Left ventricle myocardium inferior (tissue), 1 donor: Measurements from ENCODE around the gene MEGF9. TPM values are rescaled to one million over a fixed set of nuclear protein-coding genes. Genes with fewer than 3 reads are reported as not detected.

Source experiments
- DNase-seq: peaks from one replicate; pipeline ENCODE4 v3.0.0-alpha.2; 2020
- H3K27ac ChIP-seq: fragments of 200-600 bp; replicated peaks from 2 replicates; pipeline ENCODE4 v1.8.0; 2021
- H3K27me3 ChIP-seq: fragments of 200-600 bp; 2 replicates; pipeline ENCODE4 v1.8.0; 2021; ENCODE audit warnings: low read depth
- H3K36me3 ChIP-seq: fragments of 200-600 bp; 2 replicates; pipeline ENCODE4 v1.8.0; 2021
- H3K4me1 ChIP-seq: fragments of 200-600 bp; 2 replicates; pipeline ENCODE4 v1.8.0; 2021
- H3K4me3 ChIP-seq: fragments of 200-600 bp; 2 replicates; pipeline ENCODE4 v1.8.0; 2021; ENCODE audit warnings: mild to moderate bottlenecking, moderate library complexity
- H3K9me3 ChIP-seq: fragments of 200-600 bp; replicated peaks from 2 replicates; pipeline ENCODE4 v1.8.0; 2021
- CTCF ChIP-seq: fragments of 200-600 bp; IDR thresholded peaks from 2 replicates; pipeline ENCODE4 v1.8.0; 2021; ENCODE audit warnings: antibody characterized with exemption, mild to moderate bottlenecking, borderline replicate concordance
- intact Hi-C: fragments of 100-400 bp; cut with micrococcal nuclease; formaldehyde crosslinking; loops from one replicate; pipeline ENCODE4 v1.11.0; 2022
- total RNA-seq: library from RNA; stranded (reverse); fragmentation: NEBNext Ultra II Directional; extraction: Animal tissue kit (Norgen Biotek cat#: 25700); gene quantifications from one replicate; pipeline ENCODE4 v1.2.1, GENCODE V29; 2021
- donor health status: DM: no; HTN: yes; CAD: no; lungs with severe emphysema.

MEGF9 gene
- total RNA-seq, 1 donor from 2014 or later, result 5.1 TPM

- no peak for TF ChIP-seq CTCF
- H3K9me3 ChIP-seq, result no peaks in the 10 kb centered on the region
- H3K4me1 ChIP-seq, result peaks cover 46% of the 10 kb centered on the region
- DNase-seq, result peak; percentile 67
- peak overlapping the region; percentile 89 for H3K27ac ChIP-seq
- peak overlapping the region; percentile 13 for H3K4me3 ChIP-seq
- H3K36me3 ChIP-seq, result peaks cover 50% of the 10 kb centered on the region
- intact Hi-C loops, result no loop called here
- no peaks in the 10 kb centered on the region for H3K27me3 ChIP-seq
These were observed 142.6 kb downstream of the MEGF9 start for GRCh38 chr9:120571443-120572257.

DNA sequence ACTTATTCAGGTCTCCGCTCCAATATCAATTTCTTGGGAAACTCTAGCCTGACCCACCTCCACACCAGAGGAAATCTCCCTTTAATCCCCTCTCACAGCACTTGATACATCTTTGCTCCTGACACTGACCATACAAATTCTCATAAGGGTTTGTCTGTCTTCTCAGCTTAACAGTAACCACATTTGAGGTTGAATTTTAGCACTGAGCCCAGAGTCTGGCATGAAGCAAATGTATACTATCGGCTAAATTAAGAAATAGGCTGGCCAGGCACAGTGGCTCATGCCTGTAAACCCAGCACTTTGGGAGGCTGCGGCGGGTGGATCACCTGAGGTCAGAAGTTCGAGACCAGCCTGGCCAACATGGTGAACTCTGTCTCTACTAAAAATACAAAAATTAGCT lies 144.0 kb downstream of the MEGF9 start:
- intact Hi-C loops, result no loop called here

GRCh38 chr9:120569556-120569955 lies 144.7 kb downstream of the MEGF9 start:
- no peak for DNase-seq
- Histone ChIP-seq H3K27me3 (no peaks in the 10 kb centered on the region), H3K27ac (no peak overlapping the region), H3K36me3 (peaks cover 68% of the 10 kb centered on the region), H3K9me3 (no peaks in the 10 kb centered on the region), H3K4me1 (peaks cover 46% of the 10 kb centered on the region), H3K4me3 (no peak overlapping the region)
- intact Hi-C loops, result no loop called here
- no peak for TF ChIP-seq CTCF

More for the DNA sequence above, 144.0 kb downstream of the MEGF9 start:
- no peak for TF ChIP-seq CTCF
- peaks cover 63% of the 10 kb centered on the region for H3K36me3 ChIP-seq
- peaks cover 46% of the 10 kb centered on the region for H3K4me1 ChIP-seq
- peak overlapping the region; percentile 89 for H3K27ac ChIP-seq
- no peak overlapping the region for H3K4me3 ChIP-seq
- no peak for DNase-seq
- H3K27me3 ChIP-seq, result no peaks in the 10 kb centered on the region
- no peaks in the 10 kb centered on the region for H3K9me3 ChIP-seq

GRCh38 chr9:120568816-120569215 lies 145.5 kb downstream of the MEGF9 start:
- H3K4me3 ChIP-seq, result no peak overlapping the region
- no peak for DNase-seq
- intact Hi-C loops, result no loop called here
- no peaks in the 10 kb centered on the region for H3K9me3 ChIP-seq
- peaks cover 76% of the 10 kb centered on the region for H3K36me3 ChIP-seq
- no peaks in the 10 kb centered on the region for H3K27me3 ChIP-seq
- TF ChIP-seq CTCF, result no peak
- peaks cover 40% of the 10 kb centered on the region for H3K4me1 ChIP-seq
- H3K27ac ChIP-seq, result no peak overlapping the region

DNA sequence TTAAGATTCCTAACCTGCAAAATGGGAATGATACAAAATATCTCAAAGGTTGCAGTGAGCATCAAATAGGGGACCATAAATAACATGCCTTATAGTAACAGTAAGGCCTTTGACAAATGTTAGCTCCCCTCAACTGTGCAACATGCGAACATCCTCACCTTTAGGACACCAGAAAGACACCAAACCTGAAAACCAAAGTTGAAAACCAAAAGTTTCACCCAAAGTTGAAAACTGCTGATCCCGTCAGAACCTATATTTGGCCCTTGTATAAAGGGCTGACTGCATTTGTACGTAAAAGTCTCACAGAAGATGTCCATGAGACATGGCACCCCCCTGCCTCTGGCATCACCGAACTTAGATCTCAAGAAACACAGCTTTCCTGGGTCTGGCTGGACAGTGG lies 146.4 kb downstream of the MEGF9 start:
- TF ChIP-seq CTCF, result no peak
- H3K9me3 ChIP-seq, result no peaks in the 10 kb centered on the region
- no peak overlapping the region for H3K27ac ChIP-seq
- intact Hi-C loops, result no loop called here
- H3K36me3 ChIP-seq, result peaks cover 78% of the 10 kb centered on the region
- no peaks in the 10 kb centered on the region for H3K27me3 ChIP-seq
- DNase-seq, result no peak
- H3K4me3 ChIP-seq, result no peak overlapping the region
- H3K4me1 ChIP-seq, result peaks cover 42% of the 10 kb centered on the region
